ENCODE data around the gene TMEM41B. TPM values are rescaled to one million over a fixed set of nuclear protein-coding genes. Genes with fewer than 3 reads are reported as not detected.
"Not testable (repeated sequence)": the region's sequence is repeated elsewhere in the genome, so short reads cannot be mapped to it uniquely, and the experiment has no call there.

TMEM41B gene
- total RNA-seq, 1 donor from 2014 or later: 27.0 TPM

DNA sequence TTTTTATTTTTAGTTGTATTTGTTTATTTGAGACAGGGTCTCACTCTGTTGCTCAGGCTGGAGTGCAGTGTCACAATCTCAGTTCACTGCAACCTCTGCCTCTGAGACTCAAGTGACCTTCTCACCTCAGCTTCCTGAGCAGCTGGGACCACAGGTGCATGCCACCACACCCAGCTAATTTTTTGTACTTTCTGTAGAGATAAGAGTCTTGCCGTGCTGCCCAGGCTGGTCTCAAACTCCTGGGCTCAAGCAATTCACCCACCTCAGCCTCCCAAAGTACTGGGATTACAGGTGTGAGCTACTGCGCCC is 53.6 kb downstream of the TMEM41B start:
- DNase-seq (ENCODE audit: low spot score): not testable (repeated sequence)

DNA sequence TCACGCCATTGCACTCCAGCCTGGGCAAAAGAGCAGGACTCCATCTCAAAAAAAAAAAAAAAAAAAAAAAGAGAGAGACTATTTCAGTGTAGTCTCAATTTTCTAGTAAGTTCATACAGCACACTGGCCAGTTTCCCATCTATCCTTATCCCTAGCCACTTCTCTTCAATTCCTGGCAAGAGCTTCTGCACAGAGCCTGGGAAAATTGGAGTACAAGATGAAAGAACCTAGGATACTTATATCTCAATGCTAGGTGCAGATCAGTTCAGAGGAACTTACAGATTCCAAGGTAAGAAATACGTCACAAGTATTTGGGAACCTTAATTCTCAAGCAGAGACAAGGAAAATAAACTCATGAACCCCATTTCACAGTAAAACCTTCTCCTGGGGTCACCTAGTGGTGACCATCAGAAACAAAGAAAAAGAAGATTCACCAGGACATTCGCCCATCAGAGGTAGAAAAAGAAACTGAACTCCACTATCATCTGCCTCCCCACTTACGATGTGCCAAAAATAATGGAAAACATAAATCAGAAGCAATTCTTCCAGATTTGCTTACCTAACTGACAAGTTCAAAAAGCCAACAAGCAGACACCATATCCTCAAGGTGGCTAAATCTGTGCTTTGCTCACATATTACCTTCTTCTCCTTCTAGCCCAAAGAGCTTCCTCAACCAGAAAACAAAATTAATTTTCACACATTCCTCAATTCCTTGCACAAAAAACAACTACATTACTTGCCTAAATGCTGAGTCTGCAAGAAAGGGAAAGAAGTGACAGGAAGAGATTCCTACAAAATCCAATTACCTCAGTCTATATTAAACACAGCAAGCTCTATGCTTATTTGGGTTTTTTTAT is 54.2 kb downstream of the TMEM41B start:
- DNase-seq (ENCODE audit: low spot score): no peak

DNA sequence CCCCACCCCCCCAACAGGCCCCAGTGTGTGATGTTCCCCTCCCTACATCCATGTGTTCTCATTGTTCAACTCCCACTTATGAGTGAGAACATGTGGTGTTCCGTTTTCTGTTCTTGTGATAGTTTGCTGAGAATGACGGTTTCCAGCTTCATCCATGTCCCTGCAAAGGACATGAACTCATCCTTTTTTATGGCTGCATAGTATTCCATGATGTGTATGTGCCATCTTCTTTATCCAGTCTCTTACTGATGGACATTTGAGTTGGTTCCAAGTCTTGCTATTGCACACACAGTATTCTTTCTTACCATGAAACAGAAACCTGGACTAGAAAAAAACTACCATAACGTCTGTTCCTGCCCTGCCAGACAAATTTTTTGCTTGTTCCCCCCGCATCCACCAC is 56.1 kb downstream of the TMEM41B start:
- not testable (repeated sequence) for DNase-seq (ENCODE audit: low spot score)

DNA sequence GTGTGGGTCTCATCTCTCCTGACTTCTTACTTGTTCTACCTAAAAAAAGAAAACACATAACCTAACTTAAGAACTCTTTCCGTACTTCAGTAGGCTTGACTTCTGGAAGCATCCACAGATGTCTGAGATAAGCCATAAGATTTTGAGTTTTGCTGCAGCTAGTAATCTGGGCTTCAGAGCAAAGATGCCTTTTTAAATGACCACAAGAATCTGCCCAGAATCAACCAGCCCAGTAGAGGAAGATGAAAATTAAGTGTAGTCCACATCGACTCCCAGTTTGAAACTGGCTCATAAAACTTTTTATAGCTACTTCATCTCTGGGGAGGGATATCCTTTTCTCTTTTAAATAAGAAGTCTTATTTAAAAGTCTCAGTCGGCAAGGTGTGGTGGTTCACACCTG is 60.0 kb downstream of the TMEM41B start:
- DNase-seq (ENCODE audit: low spot score): no peak

DNA sequence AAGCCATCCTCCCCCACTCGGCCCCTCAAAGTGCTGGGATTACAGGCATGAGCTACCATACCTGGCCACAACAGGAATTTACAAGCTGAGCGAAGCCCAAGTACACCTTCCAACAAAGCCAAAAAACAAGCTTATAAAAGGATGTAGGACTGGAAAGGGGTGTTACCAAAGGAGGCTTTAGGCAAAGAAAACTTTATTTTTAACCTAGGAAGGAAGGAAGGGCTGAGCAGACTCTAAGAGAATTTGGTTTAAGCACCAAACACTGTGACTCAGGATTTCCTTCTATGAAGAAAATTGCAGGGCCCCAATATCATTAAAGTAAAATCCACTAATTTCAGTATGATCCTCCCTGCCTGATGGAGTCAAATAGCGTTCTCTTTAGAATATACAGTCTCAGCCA is 61.3 kb downstream of the TMEM41B start:
- peak; percentile 36 for DNase-seq (ENCODE audit: low spot score)

DNA sequence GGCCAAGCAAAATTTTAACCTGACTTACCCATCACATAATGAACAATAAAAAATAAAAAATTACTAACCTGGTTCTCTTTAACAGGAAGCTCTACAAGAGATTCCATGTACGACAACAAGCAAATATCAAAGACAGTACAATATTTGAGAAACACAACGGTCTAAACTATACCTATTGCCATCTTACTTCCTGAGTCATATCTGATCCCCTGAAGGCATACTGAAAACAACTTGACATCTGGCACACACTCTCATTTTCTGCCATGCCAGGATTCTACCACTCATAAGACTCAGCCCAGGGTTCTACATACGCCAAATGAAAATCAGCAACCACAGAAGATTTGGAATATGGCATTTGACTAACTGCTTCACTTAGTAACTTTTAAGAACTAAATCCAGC is 63.1 kb downstream of the TMEM41B start:
- DNase-seq (ENCODE audit: low spot score): no peak

DNA sequence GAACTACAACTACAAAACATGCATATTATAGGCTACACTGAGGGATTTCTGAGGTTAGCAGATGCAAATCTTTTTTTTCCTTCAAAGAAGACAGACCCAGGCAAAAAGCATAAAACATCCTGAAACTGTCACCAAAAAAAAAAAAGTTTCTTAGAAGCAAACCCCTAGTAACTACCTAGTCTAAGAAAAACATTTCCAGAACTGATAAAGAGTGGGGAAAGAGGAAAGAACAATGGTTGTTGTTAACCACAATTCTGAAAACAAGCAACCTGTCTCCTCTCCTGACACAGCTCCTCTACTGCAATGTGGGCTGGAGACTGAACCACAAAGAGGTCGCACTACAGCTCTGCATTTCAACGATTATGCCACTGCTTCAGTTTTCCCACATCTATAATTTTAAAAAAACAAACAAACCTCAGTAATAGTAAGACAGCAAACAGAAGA is 64.2 kb downstream of the TMEM41B start:
- DNase-seq (ENCODE audit: low spot score): no peak

DNA sequence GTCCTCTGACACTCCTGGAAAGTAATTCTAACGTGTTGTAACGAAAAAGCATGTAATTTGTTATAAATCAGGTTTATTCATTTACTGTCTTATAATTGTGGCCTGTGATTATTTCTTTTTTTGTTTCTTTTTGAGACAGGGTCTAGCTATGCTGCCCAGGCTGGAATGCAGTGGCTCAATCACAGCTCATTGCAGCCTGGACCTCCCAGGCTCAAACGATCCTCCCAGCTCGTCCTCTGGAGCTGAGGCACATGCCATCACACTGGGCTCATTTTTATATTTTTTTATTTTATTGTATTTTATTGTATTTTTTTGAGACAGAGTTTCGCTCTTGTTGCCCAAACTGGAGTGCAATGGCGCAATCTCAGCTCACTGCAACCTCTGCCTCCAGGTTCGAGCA is 65.1 kb downstream of the TMEM41B start:
- no peak for DNase-seq (ENCODE audit: low spot score)

DNA sequence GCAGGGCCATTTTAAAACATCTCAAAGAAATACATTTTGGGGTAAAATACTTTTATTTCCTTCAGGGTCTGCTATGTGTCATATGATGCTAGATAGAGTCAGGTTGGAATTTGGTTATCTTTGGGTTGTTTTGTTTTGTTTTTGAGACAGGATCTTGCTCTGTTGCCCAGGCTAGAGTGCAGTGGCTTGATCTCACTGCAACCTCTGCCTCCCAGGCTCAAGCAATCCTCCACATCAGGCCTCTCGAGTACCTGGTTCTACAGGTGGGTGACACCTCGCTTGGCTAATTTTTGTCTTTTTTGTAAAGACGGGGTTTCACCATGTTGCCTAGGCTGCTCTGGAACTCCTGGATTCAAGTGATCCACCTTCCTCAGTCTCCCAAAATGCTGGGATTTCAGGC is 66.5 kb downstream of the TMEM41B start:
- no peak for DNase-seq (ENCODE audit: low spot score)

DNA sequence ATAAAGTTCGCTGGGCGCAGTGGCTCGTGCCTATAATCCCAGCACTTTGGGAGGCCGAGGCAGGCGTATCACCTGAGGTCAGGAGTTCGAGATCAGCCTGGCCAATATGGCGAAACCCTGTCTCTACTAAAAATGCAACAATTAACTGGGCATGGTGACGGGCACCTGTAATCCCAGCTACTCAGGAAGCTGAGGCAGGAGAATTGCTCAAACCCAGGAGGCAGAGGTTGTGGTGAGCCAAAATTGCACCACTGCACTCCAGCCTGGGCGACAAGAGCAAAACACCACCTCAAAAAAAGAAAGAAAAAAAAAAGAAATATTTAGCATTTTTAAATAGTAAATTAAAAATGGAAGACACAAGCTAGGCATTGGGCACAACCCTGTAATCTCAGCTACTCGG is 78.2 kb downstream of the TMEM41B start:
- DNase-seq (ENCODE audit: low spot score): not testable (repeated sequence)

DNA sequence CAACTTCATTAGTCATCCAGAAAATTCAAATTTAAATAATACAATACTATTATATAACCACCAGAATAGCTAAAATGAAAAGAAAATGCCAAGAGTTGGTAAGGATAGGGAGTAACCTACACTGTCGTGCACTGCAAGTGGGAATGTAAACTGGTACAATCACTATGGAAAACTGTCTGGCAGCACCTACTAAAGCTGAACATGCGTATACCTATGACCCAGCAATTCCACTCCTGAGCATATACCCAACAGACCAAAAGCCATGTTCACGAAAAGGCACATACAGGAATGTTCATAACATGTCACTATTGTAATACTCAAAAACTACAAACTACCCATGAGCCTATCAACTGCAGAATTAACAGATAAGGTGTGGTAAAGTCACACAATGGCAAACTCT is 81.9 kb downstream of the TMEM41B start:
- no peak for DNase-seq (ENCODE audit: low spot score)

DNA sequence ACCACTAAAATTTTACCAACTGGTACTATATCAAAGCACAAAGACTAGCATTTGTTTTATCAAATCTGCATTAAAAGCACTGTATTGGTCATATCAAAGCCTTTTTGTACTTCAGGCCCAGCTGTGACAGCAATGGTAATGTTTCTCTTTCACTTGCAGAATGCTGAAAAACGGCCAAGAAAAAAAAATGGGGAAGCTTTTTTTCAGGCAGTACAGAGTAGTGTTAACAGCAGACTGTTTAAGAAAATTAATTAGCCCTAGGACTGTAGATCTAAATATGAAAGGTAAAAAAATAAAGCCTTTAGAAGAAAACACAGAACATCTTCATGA is 82.6 kb downstream of the TMEM41B start:
- peak; percentile 79 for DNase-seq (ENCODE audit: low spot score)

Other genes with a start within 250 kb of the TMEM41B start
- 79.4 TPM for gene SCUBE2, start 223.0 kb downstream of the TMEM41B start, total RNA-seq (ENCODE audit: insufficient read depth, low replicate concordance)
- gene DENND5A, start 49.2 kb downstream of the TMEM41B start, total RNA-seq (ENCODE audit: insufficient read depth, low replicate concordance): 169 TPM
- gene IPO7, start 70.1 kb upstream of the TMEM41B start, total RNA-seq (ENCODE audit: insufficient read depth, low replicate concordance): 169 TPM
- gene ZNF143, start 146.4 kb upstream of the TMEM41B start, total RNA-seq (ENCODE audit: insufficient read depth, low replicate concordance): 41.4 TPM

Measured in umbilical cord (tissue), 2 donors.